ENCODE data around the gene AKAP9. TPM values are rescaled to one million over a fixed set of nuclear protein-coding genes. Genes with fewer than 3 reads are reported as not detected.

Gene AKAP9
- total RNA-seq, 6 donors from 2014 or later, result 61.0 to 224 (median 78.4) TPM

GRCh38 chr7:92052684-92053083 lies 112.0 kb downstream of the AKAP9 start:
- H3K27ac ChIP-seq, result no peak overlapping the region
- TF ChIP-seq POLR2AphosphoS5 (IDR thresholded peaks at IDR 0.05), result no peak
- no peak for TF ChIP-seq POLR2A (IDR thresholded peaks at IDR 0.05)
- TF ChIP-seq CTCF (IDR thresholded peaks at IDR 0.05), result no peak
- TF ChIP-seq EP300 (IDR thresholded peaks at IDR 0.05), result no peak
- H3K9me3 ChIP-seq, result no peaks in the 10 kb centered on the region
- H3K4me3 ChIP-seq, result no peak overlapping the region
- H3K36me3 ChIP-seq, result peaks cover 0 to 40% (median 6%) of the 10 kb centered on the region in 4 donors
- WGBS, 2 donors, result 45 to 50% methylated on average over 3 of the region's 3 CpGs
- DNase-seq (no peak), ATAC-seq (ENCODE audit: low FRiP score in 2 of 2) (no peak)
- H3K27me3 ChIP-seq, result no peaks in the 10 kb centered on the region
- H3K4me1 ChIP-seq, result peaks cover 0 to 9% (median 4%) of the 10 kb centered on the region in 4 donors

GRCh38 chr7:92053312-92053711 lies 112.7 kb downstream of the AKAP9 start:
- DNase-seq (no peak), ATAC-seq (ENCODE audit: low FRiP score in 2 of 2) (no peak)
- Histone ChIP-seq H3K27me3 (no peaks in the 10 kb centered on the region), H3K27ac (no peak overlapping the region), H3K4me1 (peaks cover 5 to 13% (median 10%) of the 10 kb centered on the region in 4 donors), H3K4me3 (no peak overlapping the region), H3K9me3 (no peaks in the 10 kb centered on the region), H3K36me3 (peaks cover 0 to 38% (median 4%) of the 10 kb centered on the region in 4 donors)
- TF ChIP-seq CTCF (IDR thresholded peaks at IDR 0.05), result no peak
- TF ChIP-seq EP300 (IDR thresholded peaks at IDR 0.05), result no peak
- no peak for TF ChIP-seq POLR2A (IDR thresholded peaks at IDR 0.05)
- TF ChIP-seq POLR2AphosphoS5 (IDR thresholded peaks at IDR 0.05), result no peak
- 62 to 63% methylated on average over 2 of the region's 2 CpGs for WGBS, 2 donors

- DNase-seq, result no peak
- Histone ChIP-seq H3K9me3 (no peaks in the 10 kb centered on the region), H3K4me1 (peaks cover 9 to 20% (median 12%) of the 10 kb centered on the region in 4 donors), H3K36me3 (peaks cover 0 to 16% (median 0%) of the 10 kb centered on the region in 4 donors), H3K27ac (peak overlapping the region in 1 of 4 donors; percentile 50), H3K4me3 (no peak overlapping the region), H3K27me3 (no peaks in the 10 kb centered on the region)
- no peak for ATAC-seq (ENCODE audit: low FRiP score in 2 of 2)
- WGBS, 2 donors, result 57 to 74% methylated on average over 1 of the region's 1 CpG
- no peak for TF ChIP-seq CTCF (IDR thresholded peaks at IDR 0.05)
Measured at GRCh38 chr7:92056286-92056685, 115.6 kb downstream of the AKAP9 start.

DNA sequence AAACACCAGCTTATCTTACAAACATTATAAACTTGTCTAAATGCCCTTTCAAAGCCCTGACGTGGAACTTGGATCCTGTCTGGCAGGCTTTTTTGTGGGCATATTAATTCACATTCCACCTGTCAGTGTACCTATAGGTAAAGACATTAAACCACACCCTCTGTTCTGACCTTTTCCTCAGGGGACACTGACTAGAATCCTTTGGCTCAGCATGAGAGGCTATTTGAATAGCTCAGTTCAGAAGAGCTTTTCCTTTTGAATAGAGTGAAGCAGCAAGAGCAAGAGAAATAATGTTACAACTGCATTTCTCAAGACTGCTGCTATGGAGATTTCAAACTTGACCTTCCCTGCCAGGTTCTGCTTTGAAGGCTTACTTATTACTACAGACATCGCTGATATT lies 116.7 kb downstream of the AKAP9 start:
- no peaks in the 10 kb centered on the region for H3K27me3 ChIP-seq
- H3K4me1 ChIP-seq, result peaks cover 9 to 20% (median 12%) of the 10 kb centered on the region in 4 donors
- H3K36me3 ChIP-seq, result peaks cover 0 to 24% (median 0%) of the 10 kb centered on the region in 4 donors
- H3K4me3 ChIP-seq, result no peak overlapping the region
- no peak for DNase-seq
- no peaks in the 10 kb centered on the region for H3K9me3 ChIP-seq
- TF ChIP-seq CTCF (IDR thresholded peaks at IDR 0.05) (no peak), EP300 (IDR thresholded peaks at IDR 0.05) (no peak)
- peak overlapping the region in 1 of 4 donors; percentile 50 for H3K27ac ChIP-seq
- ATAC-seq (ENCODE audit: low FRiP score in 2 of 2), result peak in 1 of 2 donors; percentile 39
- WGBS, 2 donors, result 67 to 69% methylated on average over 2 of the region's 2 CpGs

GRCh38 chr7:92058040-92058439 lies 117.4 kb downstream of the AKAP9 start:
- 53 to 61% methylated on average over 5 of the region's 5 CpGs for WGBS, 2 donors
- no peaks in the 10 kb centered on the region for H3K27me3 ChIP-seq
- H3K27ac ChIP-seq, result no peak overlapping the region
- no peaks in the 10 kb centered on the region for H3K9me3 ChIP-seq
- peaks cover 9 to 20% (median 12%) of the 10 kb centered on the region in 4 donors for H3K4me1 ChIP-seq
- H3K36me3 ChIP-seq, result peaks cover 0 to 25% (median 0%) of the 10 kb centered on the region in 4 donors
- no peak for DNase-seq
- H3K4me3 ChIP-seq, result no peak overlapping the region
- no peak for ATAC-seq (ENCODE audit: low FRiP score in 2 of 2)
- TF ChIP-seq EP300 (IDR thresholded peaks at IDR 0.05) (no peak), POLR2AphosphoS5 (IDR thresholded peaks at IDR 0.05) (no peak), CTCF (IDR thresholded peaks at IDR 0.05) (no peak), POLR2A (IDR thresholded peaks at IDR 0.05) (no peak)

Data from upper lobe of left lung (tissue), 6 donors.